Thyroid gland (tissue), 4 donors: Measurements from ENCODE around the gene TGFB3. TPM values are rescaled to one million over a fixed set of nuclear protein-coding genes. Genes with fewer than 3 reads are reported as not detected.

Experiments used
- DNase-seq, 2 donors: peaks; one replicate each; pipeline ENCODE4 v3.0.0-alpha.2; 2019
- H3K27ac ChIP-seq, 3 donors: fragments of 200-600 bp; sonication (generic); 1 replicate in 2 of 3; 2 replicates in 1 of 3; pipeline ENCODE4 v1.5.1; 2016 to 2019; ENCODE audit warnings: mild to moderate bottlenecking in 1 of 3, moderate library complexity in 1 of 3
- H3K27me3 ChIP-seq: fragments of 200-600 bp; sonication (generic); one replicate; pipeline ENCODE4 v1.5.1; 2019
- H3K36me3 ChIP-seq, 2 donors: fragments of 200-600 bp; sonication (generic); one replicate each; pipeline ENCODE4 v1.5.1; 2016 to 2019
- H3K4me1 ChIP-seq, 2 donors: fragments of 200-600 bp; sonication (generic); one replicate each; pipeline ENCODE4 v1.5.1; 2017 to 2019
- H3K4me3 ChIP-seq, 3 donors: fragments of 200-600 bp; sonication (generic); replicated peaks in 1 of 3; 1 replicate in 2 of 3; 2 replicates in 1 of 3; pipeline ENCODE4 v1.5.1; 2016; ENCODE audit warnings: mild to moderate bottlenecking in 1 of 3
- H3K9me3 ChIP-seq: fragments of 200-600 bp; sonication (generic); one replicate; pipeline ENCODE4 v1.5.1; 2017
- CTCF ChIP-seq, 6 experiments: fragments of 200-600 bp in 3 of 6; fragments of 450-650 bp in 3 of 6; sonication (generic) in 3 of 6; IDR thresholded peaks; one replicate each; pipeline ENCODE4 v1.5.1; 2016 to 2019; ENCODE audit warnings: antibody characterized with exemption in 6 of 6, mild to moderate bottlenecking in 2 of 6, inconsistent platforms in 1 of 6, moderate library complexity in 1 of 6
- POLR2A ChIP-seq, 2 donors: fragments of 450-650 bp; IDR thresholded peaks; one replicate each; pipeline ENCODE4 v1.6.1; 2017; ENCODE audit warnings: antibody characterized with exemption in 2 of 2, mild to moderate bottlenecking in 2 of 2, moderate library complexity in 1 of 2
- WGBS, 2 donors: methylation state at CpG; one replicate each; pipeline ENCODE4 v1.1.5; 2017; 5-methylcytosine and 5-hydroxymethylcytosine counted together
- intact Hi-C: fragments of 100-400 bp; cut with DNase I; formaldehyde crosslinking; loops from one replicate; pipeline ENCODE4 v1.15.1; 2023
- total RNA-seq, 4 donors: library from RNA; depleted of rRNA; stranded (reverse); fragments of >200 nt; gene quantifications; one replicate each; pipeline ENCODE4 v1.2.3, GENCODE V29; 2016

TGFB3 gene
- total RNA-seq, 4 donors from 2014 or later, result 8.0 to 14.7 (median 11.3) TPM

GRCh38 chr14:75969126-75969525 is 12.7 kb downstream of the TGFB3 start:
- TF ChIP-seq CTCF (IDR thresholded peaks at IDR 0.05) (no peak), POLR2A (IDR thresholded peaks at IDR 0.05) (no peak)
- Histone ChIP-seq H3K4me3 (no peak overlapping the region), H3K4me1 (no peaks in the 10 kb centered on the region), H3K36me3 (peaks cover 0 to 4% of the 10 kb centered on the region in 2 donors), H3K9me3 (no peaks in the 10 kb centered on the region), H3K27ac (no peak overlapping the region), H3K27me3 (no peaks in the 10 kb centered on the region)
- no peak for DNase-seq
- 76 to 83% methylated on average over 4 of the region's 4 CpGs for WGBS, 2 donors
- intact Hi-C loops, result no loop called here

GRCh38 chr14:75968456-75968855 is 13.3 kb downstream of the TGFB3 start:
- intact Hi-C loops, result no loop called here
- TF ChIP-seq CTCF (IDR thresholded peaks at IDR 0.05) (no peak), POLR2A (IDR thresholded peaks at IDR 0.05) (no peak)
- H3K9me3 ChIP-seq, result no peaks in the 10 kb centered on the region
- no peak overlapping the region for H3K27ac ChIP-seq
- DNase-seq, result no peak
- no peaks in the 10 kb centered on the region for H3K4me1 ChIP-seq
- 62 to 75% methylated on average over 4 of the region's 4 CpGs for WGBS, 2 donors
- no peak overlapping the region for H3K4me3 ChIP-seq
- H3K36me3 ChIP-seq, result peaks cover 0 to 4% of the 10 kb centered on the region in 2 donors
- H3K27me3 ChIP-seq, result no peaks in the 10 kb centered on the region

GRCh38 chr14:75967866-75968265 is 13.9 kb downstream of the TGFB3 start:
- intact Hi-C loops, result no loop called here
- Histone ChIP-seq H3K4me3 (no peak overlapping the region), H3K4me1 (no peaks in the 10 kb centered on the region), H3K36me3 (peaks cover 0 to 9% of the 10 kb centered on the region in 2 donors), H3K9me3 (no peaks in the 10 kb centered on the region), H3K27ac (no peak overlapping the region), H3K27me3 (no peaks in the 10 kb centered on the region)
- TF ChIP-seq POLR2A (IDR thresholded peaks at IDR 0.05), result no peak
- TF ChIP-seq CTCF (IDR thresholded peaks at IDR 0.05), result no peak
- DNase-seq, result no peak
- 91 to 94% methylated on average over 1 to 3 of the region's 3 CpGs for WGBS, 2 donors

- no peaks in the 10 kb centered on the region for H3K27me3 ChIP-seq
- TF ChIP-seq POLR2A (IDR thresholded peaks at IDR 0.05), result no peak
- no peak for TF ChIP-seq CTCF (IDR thresholded peaks at IDR 0.05)
- intact Hi-C loops, result no loop called here
These were observed 20.1 kb downstream of the TGFB3 start for GRCh38 chr14:75961662-75962061.

GRCh38 chr14:75960231-75960630 is 21.6 kb downstream of the TGFB3 start:
- TF ChIP-seq CTCF (IDR thresholded peaks at IDR 0.05) (no peak), POLR2A (IDR thresholded peaks at IDR 0.05) (no peak)
- Histone ChIP-seq H3K27me3 (no peaks in the 10 kb centered on the region), H3K27ac (no peak overlapping the region), H3K9me3 (no peaks in the 10 kb centered on the region), H3K36me3 (peaks cover 0 to 12% of the 10 kb centered on the region in 2 donors), H3K4me3 (no peak overlapping the region), H3K4me1 (no peaks in the 10 kb centered on the region)
- 81 to 93% methylated on average over 6 of the region's 6 CpGs for WGBS, 2 donors
- no peak for DNase-seq
- intact Hi-C loops, result no loop called here

More at GRCh38 chr14:75961662-75962061, 20.1 kb downstream of the TGFB3 start:
- DNase-seq, result no peak
- Histone ChIP-seq H3K9me3 (no peaks in the 10 kb centered on the region), H3K36me3 (peaks cover 0 to 12% of the 10 kb centered on the region in 2 donors), H3K27ac (no peak overlapping the region), H3K4me1 (no peaks in the 10 kb centered on the region), H3K4me3 (no peak overlapping the region)
- 85 to 88% methylated on average over 3 of the region's 3 CpGs for WGBS, 2 donors
